ENCODE data around the gene CSF1R.

CSF1R gene

DNA sequence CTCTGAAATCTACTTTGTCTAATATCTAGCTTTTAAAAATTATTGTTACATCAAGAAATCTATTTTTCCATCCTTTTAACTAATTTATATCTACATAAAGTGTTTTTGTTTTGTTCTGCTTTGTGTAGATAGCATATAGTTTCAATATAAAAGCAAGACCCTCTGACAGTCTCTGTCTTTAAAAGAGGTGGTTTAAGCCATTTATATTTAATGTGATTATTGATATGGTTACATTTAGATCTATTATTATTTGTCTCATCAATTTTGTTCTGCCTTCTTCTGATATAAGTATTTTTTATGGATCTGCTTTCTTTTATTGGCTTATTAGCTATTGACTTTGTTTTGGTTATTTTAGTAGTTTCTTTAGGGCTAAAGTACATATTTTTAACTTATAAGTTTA is 69.8 kb downstream of the CSF1R start:
- Histone ChIP-seq H3K27me3 (ENCODE audit: low read depth, low read length) (no peaks in the 10 kb centered on the region), H4K20me1 (ENCODE audit: insufficient read depth, low read length) (no peaks in the 10 kb centered on the region), H2AFZ (ENCODE audit: low read depth, low read length) (no peak overlapping the region), H3K79me2 (ENCODE audit: low read length) (0 out of 2 replicates have a peak, but pooled peaks cover 4% of the 10 kb centered on the region), H3K4me3 (ENCODE audit: low read length) (no peak overlapping the region), H3K4me1 (ENCODE audit: low read length) (no peaks in the 10 kb centered on the region), H3K36me3 (replicated peaks; ENCODE audit: low read depth, low read length) (peaks cover 78% of the 10 kb centered on the region), H3K27ac (ENCODE audit: low read length) (no peak overlapping the region), H3K9me3 (ENCODE audit: insufficient read depth, low read length) (no peaks in the 10 kb centered on the region), H3K4me2 (ENCODE audit: low read length) (no peak overlapping the region), H3K9ac (ENCODE audit: low read length) (no peak overlapping the region)
- TF ChIP-seq, protein P1, sequence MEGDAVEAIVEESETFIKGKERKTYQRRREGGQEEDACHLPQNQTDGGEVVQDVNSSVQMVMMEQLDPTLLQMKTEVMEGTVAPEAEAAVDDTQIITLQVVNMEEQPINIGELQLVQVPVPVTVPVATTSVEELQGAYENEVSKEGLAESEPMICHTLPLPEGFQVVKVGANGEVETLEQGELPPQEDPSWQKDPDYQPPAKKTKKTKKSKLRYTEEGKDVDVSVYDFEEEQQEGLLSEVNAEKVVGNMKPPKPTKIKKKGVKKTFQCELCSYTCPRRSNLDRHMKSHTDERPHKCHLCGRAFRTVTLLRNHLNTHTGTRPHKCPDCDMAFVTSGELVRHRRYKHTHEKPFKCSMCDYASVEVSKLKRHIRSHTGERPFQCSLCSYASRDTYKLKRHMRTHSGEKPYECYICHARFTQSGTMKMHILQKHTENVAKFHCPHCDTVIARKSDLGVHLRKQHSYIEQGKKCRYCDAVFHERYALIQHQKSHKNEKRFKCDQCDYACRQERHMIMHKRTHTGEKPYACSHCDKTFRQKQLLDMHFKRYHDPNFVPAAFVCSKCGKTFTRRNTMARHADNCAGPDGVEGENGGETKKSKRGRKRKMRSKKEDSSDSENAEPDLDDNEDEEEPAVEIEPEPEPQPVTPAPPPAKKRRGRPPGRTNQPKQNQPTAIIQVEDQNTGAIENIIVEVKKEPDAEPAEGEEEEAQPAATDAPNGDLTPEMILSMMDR (IDR thresholded peaks at IDR 0.05; ENCODE audit: low read depth, low read length): no peak
- TF ChIP-seq EZH2phosphoT487 (IDR thresholded peaks at IDR 0.05; ENCODE audit: low read depth): no peak

DNA sequence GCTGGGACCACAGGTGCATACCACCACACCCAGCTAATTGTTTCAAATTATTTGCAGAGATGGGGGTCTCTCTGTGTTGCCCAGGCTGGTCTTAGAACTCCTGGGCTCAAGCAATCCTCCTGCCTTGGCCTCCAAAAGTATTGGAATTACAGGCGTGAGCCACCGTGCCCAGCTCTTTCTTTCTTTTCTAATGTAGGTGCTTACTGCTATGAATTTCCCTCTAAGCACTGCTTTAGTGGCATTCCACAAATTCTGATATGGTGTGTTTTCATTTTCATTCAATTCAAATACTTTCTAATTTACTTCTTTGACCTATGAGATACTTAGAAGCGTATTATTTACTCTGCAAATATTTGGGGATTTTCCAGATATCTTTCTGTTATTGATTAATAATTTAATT is 70.9 kb downstream of the CSF1R start:
- Histone ChIP-seq H3K27me3 (ENCODE audit: low read depth, low read length) (no peaks in the 10 kb centered on the region), H3K9me3 (ENCODE audit: insufficient read depth, low read length) (no peaks in the 10 kb centered on the region), H3K79me2 (ENCODE audit: low read length) (0 out of 2 replicates have a peak, but pooled peaks cover 4% of the 10 kb centered on the region), H3K27ac (ENCODE audit: low read length) (no peak overlapping the region), H2AFZ (ENCODE audit: low read depth, low read length) (no peak overlapping the region), H3K36me3 (replicated peaks; ENCODE audit: low read depth, low read length) (peaks cover 81% of the 10 kb centered on the region), H3K4me1 (ENCODE audit: low read length) (no peaks in the 10 kb centered on the region), H3K4me3 (ENCODE audit: low read length) (no peak overlapping the region), H3K4me2 (ENCODE audit: low read length) (no peak overlapping the region), H4K20me1 (ENCODE audit: insufficient read depth, low read length) (no peaks in the 10 kb centered on the region), H3K9ac (ENCODE audit: low read length) (no peak overlapping the region)
- TF ChIP-seq, protein P1 (IDR thresholded peaks at IDR 0.05; ENCODE audit: low read depth, low read length): no peak
- TF ChIP-seq EZH2phosphoT487 (IDR thresholded peaks at IDR 0.05; ENCODE audit: low read depth): no peak

DNA sequence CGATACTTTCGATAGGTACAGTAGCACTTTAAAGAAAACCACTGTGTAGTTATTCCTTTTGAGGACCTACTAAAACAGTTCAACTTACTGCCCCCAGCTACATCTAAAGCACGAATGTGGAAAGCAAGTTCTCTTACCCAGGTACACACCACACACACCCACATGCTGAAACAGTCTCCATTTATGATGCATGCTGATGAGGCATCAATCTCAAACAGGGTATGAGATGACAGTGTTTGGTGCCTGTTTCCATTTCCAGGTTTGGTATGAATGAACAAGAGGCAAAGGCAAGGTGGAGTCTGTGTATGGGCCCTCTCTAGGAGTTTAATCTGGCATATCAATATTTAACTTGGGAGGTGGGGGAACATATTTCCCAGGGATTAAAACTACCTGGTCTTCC is 71.9 kb downstream of the CSF1R start:
- H3K9ac ChIP-seq (ENCODE audit: low read length): no peak overlapping the region
- H3K27me3 ChIP-seq (ENCODE audit: low read depth, low read length): no peaks in the 10 kb centered on the region
- H2AFZ ChIP-seq (ENCODE audit: low read depth, low read length): no peak overlapping the region
- no peak overlapping the region for H3K4me2 ChIP-seq (ENCODE audit: low read length)
- no peaks in the 10 kb centered on the region for H4K20me1 ChIP-seq (ENCODE audit: insufficient read depth, low read length)
- H3K9me3 ChIP-seq (ENCODE audit: insufficient read depth, low read length): no peaks in the 10 kb centered on the region
- no peak overlapping the region for H3K4me3 ChIP-seq (ENCODE audit: low read length)
- TF ChIP-seq, protein P1 (IDR thresholded peaks at IDR 0.05; ENCODE audit: low read depth, low read length): no peak
- TF ChIP-seq EZH2phosphoT487 (IDR thresholded peaks at IDR 0.05; ENCODE audit: low read depth): no peak
- 0 out of 2 replicates have a peak, but pooled peaks cover 4% of the 10 kb centered on the region for H3K79me2 ChIP-seq (ENCODE audit: low read length)
- no peaks in the 10 kb centered on the region for H3K4me1 ChIP-seq (ENCODE audit: low read length)
- peaks cover 78% of the 10 kb centered on the region for H3K36me3 ChIP-seq (replicated peaks; ENCODE audit: low read depth, low read length)
- no peak overlapping the region for H3K27ac ChIP-seq (ENCODE audit: low read length)

DNA sequence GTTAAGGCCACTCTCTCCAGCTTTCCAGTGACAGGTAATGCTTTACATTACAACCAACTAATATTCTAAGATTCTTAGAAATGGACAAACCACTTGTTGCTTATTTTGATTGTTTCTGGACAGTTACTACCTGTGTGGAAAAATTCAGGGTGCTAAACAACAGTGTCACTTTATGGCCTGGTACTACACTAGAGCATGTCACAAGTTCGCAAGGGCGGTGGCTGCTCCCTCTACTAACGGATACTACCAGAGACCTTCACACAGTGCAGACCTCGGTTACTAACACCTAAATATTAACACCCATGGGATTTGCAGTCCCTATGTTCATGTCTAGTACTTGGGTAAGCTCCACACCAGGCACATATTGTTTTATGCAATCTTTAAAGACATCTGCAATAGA is 72.4 kb downstream of the CSF1R start:
- no peak for TF ChIP-seq EZH2phosphoT487 (IDR thresholded peaks at IDR 0.05; ENCODE audit: low read depth)
- TF ChIP-seq, protein P1 (IDR thresholded peaks at IDR 0.05; ENCODE audit: low read depth, low read length): no peak
- no peak overlapping the region for H3K27ac ChIP-seq (ENCODE audit: low read length)
- no peaks in the 10 kb centered on the region for H4K20me1 ChIP-seq (ENCODE audit: insufficient read depth, low read length)
- H3K27me3 ChIP-seq (ENCODE audit: low read depth, low read length): no peaks in the 10 kb centered on the region
- no peak overlapping the region for H3K4me3 ChIP-seq (ENCODE audit: low read length)
- 0 out of 2 replicates have a peak, but pooled peaks cover 4% of the 10 kb centered on the region for H3K79me2 ChIP-seq (ENCODE audit: low read length)
- H3K9ac ChIP-seq (ENCODE audit: low read length): no peak overlapping the region
- peaks cover 73% of the 10 kb centered on the region for H3K36me3 ChIP-seq (replicated peaks; ENCODE audit: low read depth, low read length)
- H2AFZ ChIP-seq (ENCODE audit: low read depth, low read length): no peak overlapping the region
- no peaks in the 10 kb centered on the region for H3K9me3 ChIP-seq (ENCODE audit: insufficient read depth, low read length)
- H3K4me1 ChIP-seq (ENCODE audit: low read length): no peaks in the 10 kb centered on the region
- no peak overlapping the region for H3K4me2 ChIP-seq (ENCODE audit: low read length)
